ENCODE measurements around the gene LENG1.

LENG1 gene

DNA sequence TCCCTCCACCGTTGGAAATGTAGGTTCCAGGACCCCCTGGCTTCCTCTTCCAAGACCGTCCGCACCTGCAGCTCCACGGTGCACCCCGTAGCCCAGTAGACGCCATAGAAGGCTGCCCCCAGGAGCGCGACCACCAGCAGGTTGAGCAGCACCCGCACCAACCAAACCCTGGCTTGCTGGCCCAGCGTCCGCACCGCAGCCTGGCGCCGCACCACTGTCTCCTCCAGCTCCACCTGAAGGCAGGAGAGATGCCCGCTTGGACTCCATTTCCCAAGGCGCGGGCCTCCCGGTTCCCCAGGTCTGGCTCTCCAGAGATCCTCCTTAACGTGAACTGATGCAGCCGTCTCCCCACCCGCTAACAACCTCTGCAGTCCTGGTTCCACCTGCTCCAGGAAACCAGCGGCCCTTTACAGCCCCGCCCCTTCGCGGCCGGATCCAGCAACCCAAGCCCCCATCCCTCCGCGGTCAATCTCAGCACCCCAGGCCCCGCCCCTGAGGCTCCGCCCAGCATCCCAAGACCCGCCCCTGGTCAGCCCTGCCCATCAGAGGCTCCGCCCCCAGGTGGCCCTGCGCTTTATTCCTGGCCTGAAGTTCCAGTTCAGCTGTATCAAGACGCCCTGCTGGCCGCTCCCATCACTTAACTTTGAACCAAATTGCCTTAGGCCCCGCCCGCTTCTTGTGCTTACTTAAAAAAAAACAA lies 5.0 kb upstream of the LENG1 start:
- DNase-seq, result peak in 1 of 2 experiments; percentile 63
- TF ChIP-seq POLR2A (IDR thresholded peaks at IDR 0.05; ENCODE audit: low read length) (no peak), GATA1 (IDR thresholded peaks at IDR 0.05; ENCODE audit: low read depth, low read length) (no peak)

DNA sequence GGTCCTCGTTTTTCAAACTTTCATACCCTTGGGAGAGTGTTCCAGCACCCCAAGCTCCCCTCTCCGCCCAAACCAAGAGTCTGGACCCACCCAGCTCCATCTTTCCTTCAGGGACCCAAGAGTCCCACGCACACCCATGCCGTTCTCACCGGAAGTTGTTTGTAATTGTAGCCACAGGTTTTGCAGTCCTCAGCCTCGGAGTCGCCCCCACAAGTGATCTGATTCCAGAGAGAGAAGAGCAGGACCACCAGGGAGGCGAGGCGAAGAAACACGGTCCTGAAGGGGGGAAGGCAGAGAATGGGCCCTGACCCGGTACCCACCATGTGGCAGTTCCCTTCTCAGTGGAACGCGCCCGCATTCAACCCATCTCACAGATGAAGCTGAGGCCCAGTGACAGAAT lies 3.4 kb upstream of the LENG1 start:
- DNase-seq, result no peak
- TF ChIP-seq GATA1 (IDR thresholded peaks at IDR 0.05; ENCODE audit: low read depth, low read length) (no peak), POLR2A (IDR thresholded peaks at IDR 0.05; ENCODE audit: low read length) (no peak)

DNA sequence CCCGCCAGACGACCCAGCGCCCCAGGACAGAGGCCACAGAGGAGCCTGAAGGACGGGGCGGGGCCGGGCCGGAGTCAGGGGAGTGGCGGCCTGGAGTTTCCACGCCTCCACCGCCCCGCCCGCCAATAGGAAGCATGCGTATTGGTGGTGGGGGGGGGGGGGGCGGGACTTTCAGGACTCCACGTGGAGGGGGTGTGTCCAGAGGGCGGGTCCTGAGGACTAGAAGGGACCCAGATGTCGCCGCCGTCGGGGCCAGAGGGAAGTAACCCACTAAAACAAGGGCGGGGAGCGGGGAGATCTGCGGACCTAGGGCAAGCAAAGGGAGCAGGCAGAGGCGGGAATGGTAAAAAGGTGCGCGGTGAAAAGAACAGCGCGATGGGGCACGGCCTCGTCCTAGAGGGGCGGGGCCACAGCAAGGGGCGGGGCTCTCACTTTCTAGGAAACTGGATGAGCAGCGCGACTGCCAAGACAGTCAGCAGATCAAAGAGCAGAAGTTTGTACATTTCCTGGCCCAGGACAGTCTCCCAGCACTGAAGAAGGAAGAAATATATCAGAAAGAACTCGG lies 2.8 kb upstream of the LENG1 start:
- peak; percentile 88 to 93 for DNase-seq
- TF ChIP-seq POLR2A (IDR thresholded peaks at IDR 0.05; ENCODE audit: low read length) (no peak), GATA1 (IDR thresholded peaks at IDR 0.05; ENCODE audit: low read depth, low read length) (no peak)

DNA sequence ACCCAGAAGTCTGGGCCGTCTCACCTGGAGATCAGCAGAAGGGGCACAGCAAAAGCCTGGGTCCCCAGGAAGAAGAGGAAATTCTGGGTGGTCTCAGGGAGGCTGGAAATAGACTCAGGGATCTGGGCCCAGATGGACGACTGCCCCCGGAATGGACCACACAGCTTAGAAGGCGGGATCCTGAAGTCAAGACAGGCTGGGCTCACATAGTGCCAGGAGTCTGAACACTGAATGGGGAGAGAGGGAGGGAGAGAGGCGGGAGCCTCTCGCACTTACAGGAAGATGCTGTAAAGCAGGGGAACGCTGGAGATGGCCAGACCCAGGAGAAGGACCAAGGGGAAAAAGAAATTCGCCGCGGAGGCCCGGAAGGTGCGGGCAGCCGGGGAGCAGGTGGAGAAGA lies 1.3 kb upstream of the LENG1 start:
- no peak for DNase-seq
- TF ChIP-seq GATA1 (IDR thresholded peaks at IDR 0.05; ENCODE audit: low read depth, low read length), result no peak
- no peak for TF ChIP-seq POLR2A (IDR thresholded peaks at IDR 0.05; ENCODE audit: low read length)

DNA sequence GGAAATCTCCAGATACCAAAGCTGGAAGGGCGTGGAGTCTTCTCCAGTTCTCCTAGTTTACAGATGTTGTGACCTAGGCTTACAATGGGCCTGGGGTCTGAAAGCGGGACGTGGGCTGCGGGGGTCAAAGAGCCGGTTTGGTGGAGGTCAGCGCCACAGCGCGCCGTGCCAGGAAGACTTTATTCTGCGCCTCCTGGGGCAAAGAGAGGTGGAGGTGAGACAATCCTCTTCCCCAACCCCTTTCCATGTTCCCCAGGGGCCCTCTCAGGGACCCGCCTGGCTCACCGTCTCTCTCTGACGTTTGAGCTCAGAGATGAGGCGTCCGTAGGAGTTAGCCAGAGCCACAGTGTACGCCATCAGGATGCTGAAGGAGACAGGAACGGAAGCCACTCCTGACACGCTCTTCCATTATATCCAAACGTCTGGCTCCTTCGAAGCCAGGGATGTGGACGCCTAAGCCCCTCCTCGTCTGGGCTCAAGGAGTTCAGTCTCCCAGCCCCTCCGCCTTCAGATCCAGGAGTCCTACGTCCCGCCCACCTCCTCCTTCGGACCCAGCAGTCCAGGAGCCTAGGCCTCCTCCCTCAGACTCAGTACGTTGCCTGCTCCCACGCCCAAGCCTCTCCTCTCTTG lies 776 bp upstream of the LENG1 start:
- TF ChIP-seq GATA1 (IDR thresholded peaks at IDR 0.05; ENCODE audit: low read depth, low read length) (no peak), POLR2A (IDR thresholded peaks at IDR 0.05; ENCODE audit: low read length) (no peak)
- DNase-seq, result no peak

DNA sequence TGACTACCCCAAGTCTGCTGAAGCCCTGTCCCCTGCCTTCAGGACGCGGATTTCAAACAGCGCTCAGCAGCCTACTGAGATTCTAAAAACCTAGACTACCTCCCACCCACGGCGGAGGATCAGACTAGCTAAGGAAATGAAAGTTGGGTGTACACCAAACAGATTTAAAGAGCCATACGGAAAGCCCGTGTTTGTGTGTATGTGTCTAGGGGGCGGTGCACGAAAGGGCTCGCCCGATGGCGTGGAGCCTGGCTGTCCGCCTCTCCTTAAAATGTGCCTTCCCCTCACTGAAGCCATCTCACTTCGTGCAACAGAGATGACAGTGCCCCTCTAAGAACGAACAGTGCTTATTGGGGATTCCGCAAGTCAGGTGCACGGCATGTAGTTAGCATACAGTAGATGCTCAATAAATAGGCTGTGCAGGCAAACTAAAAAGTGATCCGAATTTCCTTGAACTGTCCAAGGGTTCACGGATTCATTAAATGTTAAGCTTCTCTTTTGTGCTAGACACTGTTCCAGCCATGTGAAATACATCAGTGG lies 639 bp downstream of the LENG1 start:
- TF ChIP-seq GATA1 (IDR thresholded peaks at IDR 0.05; ENCODE audit: low read depth, low read length), result no peak
- peak in 1 of 2 experiments; percentile 67 for DNase-seq

DNA sequence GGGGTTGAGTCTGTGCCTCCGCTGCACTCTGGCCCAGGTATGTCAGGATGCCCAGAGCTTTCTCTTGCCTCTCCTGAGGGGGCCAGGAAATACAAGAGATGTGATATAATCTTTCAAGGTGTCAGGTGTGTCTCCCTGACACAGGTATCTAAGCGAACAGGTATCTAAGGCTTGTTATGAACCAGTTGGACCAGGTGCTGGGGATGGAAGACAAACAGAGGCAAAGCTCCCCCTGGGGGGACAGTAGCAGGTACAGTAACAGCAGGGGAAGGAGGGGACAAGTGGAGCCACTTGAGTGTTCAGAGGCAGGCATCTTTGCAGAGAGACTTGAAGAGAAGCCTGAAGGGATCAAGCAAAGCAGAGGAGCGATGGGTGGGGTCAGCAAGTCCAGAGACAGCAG lies 2.6 kb downstream of the LENG1 start:
- no peak for TF ChIP-seq POLR2A (IDR thresholded peaks at IDR 0.05; ENCODE audit: low read length)
- no peak for DNase-seq

DNA sequence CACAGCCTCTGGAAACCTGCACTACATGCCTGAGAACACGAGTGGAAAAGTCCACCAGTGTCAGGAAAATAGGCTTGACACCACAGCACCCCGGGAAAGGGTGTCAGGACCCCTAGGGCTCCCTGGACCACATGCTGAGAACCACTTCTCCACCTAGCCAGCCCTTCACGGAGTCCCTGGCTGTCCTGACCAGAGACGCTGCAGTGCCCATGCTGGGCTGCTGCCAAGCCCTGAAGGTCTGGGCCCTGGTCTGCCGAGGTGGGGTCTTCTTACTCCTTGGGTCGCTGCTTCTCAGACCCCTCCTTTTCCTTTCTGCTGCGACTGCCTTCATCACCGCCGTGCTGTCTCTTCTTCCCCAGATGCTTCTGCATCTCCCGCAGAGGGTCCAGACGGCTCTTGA lies 3.0 kb downstream of the LENG1 start:
- DNase-seq, result no peak
- TF ChIP-seq POLR2A (IDR thresholded peaks at IDR 0.05; ENCODE audit: low read length), result no peak
- no peak for TF ChIP-seq GATA1 (IDR thresholded peaks at IDR 0.05; ENCODE audit: low read depth, low read length)

DNA sequence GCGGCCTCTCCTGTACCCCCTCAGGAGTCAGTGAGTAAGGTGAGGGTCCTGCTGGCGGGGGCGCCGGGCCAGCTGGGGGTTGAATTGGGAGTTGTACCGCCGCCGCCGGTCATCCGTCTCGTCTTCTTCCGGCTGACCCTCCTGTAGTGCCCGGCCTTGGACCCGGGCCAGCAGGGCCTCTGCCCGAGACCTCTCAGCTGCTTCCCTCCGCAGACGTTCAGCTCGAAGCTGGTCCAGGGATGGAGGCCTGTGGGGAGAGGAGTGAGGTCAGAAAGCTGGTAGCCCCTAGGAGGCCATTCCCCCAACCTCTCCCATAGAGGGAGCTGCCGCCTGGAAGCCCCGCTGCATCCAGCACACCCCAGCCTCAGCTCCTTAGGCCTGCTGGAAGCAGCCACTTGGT lies 3.8 kb downstream of the LENG1 start:
- TF ChIP-seq POLR2A (IDR thresholded peaks at IDR 0.05; ENCODE audit: low read length), result no peak
- TF ChIP-seq GATA1 (IDR thresholded peaks at IDR 0.05; ENCODE audit: low read depth, low read length), result no peak
- DNase-seq, result no peak

DNA sequence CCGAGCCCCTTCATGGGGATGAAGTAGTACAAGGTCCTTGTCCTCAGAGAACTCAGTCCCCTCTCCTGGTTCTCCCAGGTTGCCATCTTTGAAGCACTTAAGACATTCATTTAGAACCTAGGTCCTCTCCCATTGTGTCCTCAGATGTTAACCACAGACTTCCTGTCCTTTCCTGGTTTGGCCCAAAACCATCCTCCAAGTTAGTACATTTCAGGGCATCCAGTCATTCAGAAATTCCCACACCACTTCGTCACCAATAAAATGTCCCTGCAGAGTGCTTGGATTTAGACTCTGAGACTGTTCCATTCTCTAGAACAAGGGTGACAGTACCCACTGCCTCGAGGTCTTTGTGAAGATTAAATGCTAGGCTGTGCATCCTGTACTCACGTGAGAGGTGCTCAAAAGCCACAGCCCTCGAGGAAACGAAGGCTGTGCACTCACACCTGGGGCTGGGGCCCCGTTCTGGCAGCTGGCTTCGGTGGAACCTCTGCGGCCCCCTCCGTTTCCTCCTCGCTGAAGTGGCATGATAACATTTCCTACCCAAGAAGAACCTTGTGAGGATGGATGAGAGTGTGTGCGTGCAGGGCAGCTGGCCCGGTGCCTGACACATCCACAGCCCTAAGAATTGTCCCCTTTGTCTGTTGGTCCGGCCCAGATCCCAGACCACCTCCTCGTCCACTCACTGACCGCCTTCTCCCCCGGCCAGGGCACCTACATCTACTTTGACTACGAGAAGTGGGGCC lies 4.7 kb downstream of the LENG1 start:
- DNase-seq, result no peak
- TF ChIP-seq GATA1 (IDR thresholded peaks at IDR 0.05; ENCODE audit: low read depth, low read length) (no peak), POLR2A (IDR thresholded peaks at IDR 0.05; ENCODE audit: low read length) (no peak)

DNA sequence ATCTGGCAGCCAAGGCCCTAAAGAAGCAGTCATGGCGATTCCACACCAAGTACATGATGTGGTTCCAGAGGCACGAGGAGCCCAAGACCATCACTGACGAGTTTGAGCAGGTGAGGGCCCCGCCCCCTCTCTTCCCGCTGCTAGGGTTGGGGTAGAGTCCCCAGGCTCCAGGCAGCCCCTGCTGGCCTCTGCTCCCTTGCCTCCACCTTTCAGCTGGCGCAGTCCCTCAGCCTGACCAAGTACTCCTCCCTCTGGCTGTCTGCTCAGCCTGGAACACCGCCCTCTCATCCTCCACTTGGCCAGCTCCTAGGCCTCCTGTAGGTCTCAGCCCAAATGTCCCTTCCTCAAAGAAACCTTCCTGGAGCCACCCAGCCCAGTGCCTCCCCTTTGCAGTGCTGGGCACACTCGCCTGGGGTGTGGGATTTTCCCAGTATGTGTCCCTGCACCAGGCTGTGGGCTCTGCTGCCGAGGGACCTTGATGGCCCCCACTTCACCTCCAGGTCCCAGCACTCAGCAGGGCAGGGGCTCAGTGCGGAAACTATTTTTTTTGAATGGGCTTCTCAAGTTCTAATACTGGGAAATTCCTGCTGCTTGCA lies 5.7 kb downstream of the LENG1 start:
- DNase-seq, result no peak
- TF ChIP-seq POLR2A (IDR thresholded peaks at IDR 0.05; ENCODE audit: low read length) (no peak), GATA1 (IDR thresholded peaks at IDR 0.05; ENCODE audit: low read depth, low read length) (no peak)

DNA sequence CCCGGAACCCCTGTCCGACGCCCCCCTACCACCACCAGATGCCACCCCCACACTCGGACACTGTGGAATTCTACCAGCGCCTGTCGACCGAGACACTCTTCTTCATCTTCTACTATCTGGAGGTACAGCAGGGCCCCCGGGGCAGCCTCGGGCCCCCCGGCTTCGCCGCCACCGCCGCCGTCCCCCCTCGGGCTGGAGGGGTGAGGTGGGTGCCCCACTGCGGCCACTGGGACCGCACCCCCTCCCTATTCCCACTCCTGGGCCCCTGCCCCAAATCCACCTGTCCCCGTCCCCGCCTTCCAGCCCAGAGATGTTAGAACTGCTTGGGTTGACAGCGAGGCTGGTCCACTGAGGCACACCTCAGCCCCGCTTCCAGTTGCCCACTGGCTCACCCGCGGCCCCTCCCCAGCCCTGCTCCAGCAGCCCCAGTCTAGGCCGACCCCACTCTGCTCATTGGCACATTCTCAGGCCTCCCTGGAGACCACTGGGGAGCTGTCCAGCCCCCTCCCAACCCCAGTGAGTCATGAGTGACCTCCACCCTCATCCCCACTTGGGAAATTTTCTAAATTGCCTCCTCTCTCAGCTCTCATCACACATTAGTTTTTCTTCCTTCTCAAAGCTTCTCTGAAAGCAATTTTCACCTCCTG lies 6.5 kb downstream of the LENG1 start:
- no peak for TF ChIP-seq POLR2A (IDR thresholded peaks at IDR 0.05; ENCODE audit: low read length)
- TF ChIP-seq GATA1 (IDR thresholded peaks at IDR 0.05; ENCODE audit: low read depth, low read length), result no peak
- DNase-seq, result no peak

DNA sequence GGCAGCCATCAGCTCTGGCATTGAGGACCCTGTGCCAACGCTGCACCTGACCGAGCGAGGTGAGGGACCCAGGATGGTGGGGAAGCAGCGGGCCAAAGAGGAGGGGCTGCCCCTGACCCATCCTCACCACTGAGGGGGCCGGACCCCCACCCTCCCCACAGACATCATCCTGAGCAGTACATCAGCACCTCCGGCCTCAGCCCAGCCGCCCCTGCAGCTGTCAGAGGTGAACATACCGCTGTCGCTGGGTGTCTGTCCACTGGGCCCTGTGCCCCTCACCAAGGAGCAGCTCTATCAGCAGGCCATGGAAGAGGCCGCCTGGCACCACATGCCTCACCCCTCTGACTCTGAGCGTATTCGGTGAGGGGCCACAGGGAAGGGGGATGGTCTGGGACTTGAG lies 7.3 kb downstream of the LENG1 start:
- no peak for TF ChIP-seq POLR2A (IDR thresholded peaks at IDR 0.05; ENCODE audit: low read length)
- TF ChIP-seq GATA1 (IDR thresholded peaks at IDR 0.05; ENCODE audit: low read depth, low read length), result no peak
- no peak for DNase-seq
